Mesenchymal stem cell (in vitro differentiated cells and primary cell): ENCODE results near the gene TMEM86B.

Experiments used
- DNase-seq: peaks from one replicate; pipeline ENCODE4 v3.0.0-alpha.2; 2013
- H2AFZ ChIP-seq: one replicate; pipeline ENCODE4 v1.6.1; 2013; ENCODE audit warnings: low read depth, mild to moderate bottlenecking, control low read depth, inconsistent platforms, low read length, moderate library complexity
- H2AK5ac ChIP-seq: 2 replicates; pipeline ENCODE4 v1.6.1; 2013; ENCODE audit warnings: low read length, moderate library complexity, mild to moderate bottlenecking, inconsistent platforms; ENCODE audit not compliant: severe bottlenecking
- H2BK120ac ChIP-seq: one replicate; pipeline ENCODE4 v1.6.1; 2013; ENCODE audit warnings: low read depth, mild to moderate bottlenecking, inconsistent platforms, low read length, moderate library complexity
- H2BK12ac ChIP-seq, 2 experiments: one replicate each; pipeline ENCODE4 v1.6.1; 2013; ENCODE audit warnings: inconsistent platforms in 2 of 2, low read length in 2 of 2, mild to moderate bottlenecking in 2 of 2, moderate library complexity in 2 of 2, control low read depth in 1 of 2
- H2BK15ac ChIP-seq: one replicate; pipeline ENCODE4 v1.6.1; 2013; ENCODE audit warnings: mild to moderate bottlenecking, low read depth, inconsistent platforms; ENCODE audit not compliant: poor library complexity, severe bottlenecking
- H2BK5ac ChIP-seq: 2 replicates; pipeline ENCODE4 v1.6.1; 2013; ENCODE audit warnings: low read depth, mild to moderate bottlenecking, low read length, control low read depth, inconsistent platforms; ENCODE audit not compliant: poor library complexity, severe bottlenecking
- H3K14ac ChIP-seq, 2 experiments: one replicate each; pipeline ENCODE4 v1.6.1; 2013; ENCODE audit warnings: inconsistent platforms in 2 of 2, low read length in 2 of 2, control low read depth in 1 of 2, mild to moderate bottlenecking in 1 of 2, moderate library complexity in 1 of 2
- H3K18ac ChIP-seq, 2 experiments: one replicate each; pipeline ENCODE4 v1.6.1; 2013; ENCODE audit warnings: inconsistent platforms in 2 of 2, low read length in 2 of 2, control low read depth in 1 of 2, low read depth in 1 of 2, mild to moderate bottlenecking in 1 of 2
- H3K23ac ChIP-seq, 2 experiments: one replicate each; pipeline ENCODE4 v1.6.1; 2013; ENCODE audit warnings: inconsistent platforms in 2 of 2, low read length in 2 of 2, mild to moderate bottlenecking in 2 of 2, moderate library complexity in 2 of 2, control low read depth in 1 of 2
- H3K27ac ChIP-seq: 2 replicates; pipeline ENCODE4 v1.5.1; 2013; ENCODE audit warnings: mild to moderate bottlenecking, moderate library complexity, low read length, control low read depth, inconsistent platforms; ENCODE audit not compliant: poor library complexity, severe bottlenecking
- H3K27me3 ChIP-seq, 2 experiments: 2 replicates each; pipeline versions ENCODE4 v1.6.1 to v1.7.0; 2013; ENCODE audit warnings: low read length in 2 of 2, mild to moderate bottlenecking in 2 of 2, moderate library complexity in 2 of 2, control low read depth in 1 of 2, inconsistent platforms in 1 of 2; ENCODE audit not compliant: control insufficient read depth in 1 of 2, insufficient read depth in 1 of 2
- H3K36me3 ChIP-seq, 2 experiments: 2 replicates each; pipeline versions ENCODE4 v1.6.1 to v1.7.0; 2013; ENCODE audit warnings: low read length in 2 of 2, control low read depth in 1 of 2, inconsistent platforms in 1 of 2, low read depth in 1 of 2, mild to moderate bottlenecking in 1 of 2; ENCODE audit not compliant: insufficient read depth in 2 of 2, control insufficient read depth in 1 of 2
- H3K4ac ChIP-seq, 2 experiments: one replicate each; pipeline ENCODE4 v1.6.1; 2013; ENCODE audit warnings: inconsistent platforms in 2 of 2, low read length in 2 of 2, mild to moderate bottlenecking in 2 of 2, moderate library complexity in 2 of 2, control low read depth in 1 of 2, low read depth in 1 of 2
- H3K4me1 ChIP-seq: 2 replicates; pipeline ENCODE4 v1.6.1; 2013; ENCODE audit warnings: low read depth, low read length, control low read depth; ENCODE audit not compliant: control insufficient read depth, insufficient read depth
- H3K4me2 ChIP-seq: 2 replicates; pipeline ENCODE4 v1.6.1; 2013; ENCODE audit warnings: low read length, mild to moderate bottlenecking, inconsistent platforms; ENCODE audit not compliant: poor library complexity, severe bottlenecking
- H3K4me3 ChIP-seq, 2 experiments: 2 replicates each; pipeline versions ENCODE4 v1.5.1 to v1.7.0; 2013; ENCODE audit warnings: low read length in 2 of 2, mild to moderate bottlenecking in 2 of 2, control low read depth in 1 of 2, low read depth in 1 of 2; ENCODE audit not compliant: insufficient read depth in 1 of 2
- H3K79me1 ChIP-seq: replicated peaks from 2 replicates; pipeline ENCODE4 v1.6.1; 2013; ENCODE audit warnings: mild to moderate bottlenecking, control low read depth, low read length, inconsistent platforms; ENCODE audit not compliant: poor library complexity, severe bottlenecking
- H3K9ac ChIP-seq: 2 replicates; pipeline ENCODE4 v1.7.0; 2013; ENCODE audit warnings: mild to moderate bottlenecking, low read length, moderate library complexity
- H3K9me3 ChIP-seq: 2 replicates; pipeline ENCODE4 v1.7.0; 2013; ENCODE audit warnings: mild to moderate bottlenecking, low read length; ENCODE audit not compliant: control insufficient read depth
- H4K8ac ChIP-seq: one replicate; pipeline ENCODE4 v1.6.1; 2013; ENCODE audit warnings: inconsistent platforms, mild to moderate bottlenecking, low read length, moderate library complexity
- H4K91ac ChIP-seq: one replicate; pipeline ENCODE4 v1.6.1; 2013; ENCODE audit warnings: mild to moderate bottlenecking, low read length, inconsistent platforms
- WGBS: methylation state at CpG from one replicate; pipeline ENCODE4 v1.1.7; 2013; ENCODE audit warnings: mixed read lengths; 5-methylcytosine and 5-hydroxymethylcytosine counted together

TMEM86B gene

GRCh38 chr19:55257461-55258420 is 29.2 kb upstream of the TMEM86B start:
- Histone ChIP-seq H3K4ac (peak overlapping the region in 1 of 2 experiments; percentile 49), H4K91ac (no peak overlapping the region), H3K23ac (peak overlapping the region in 1 of 2 experiments; percentile 66), H2BK12ac (no peak overlapping the region), H3K4me1 (peaks cover 42% of the 10 kb centered on the region), H3K18ac (peak overlapping the region; percentile 33 to 93), H2AK5ac (no peak overlapping the region), H2BK5ac (no peak overlapping the region), H3K14ac (no peak overlapping the region), H3K36me3 (peaks cover 4 to 28% of the 10 kb centered on the region in 2 experiments), H2AFZ (no peak overlapping the region), H3K27ac (peak overlapping the region; percentile 40), H2BK120ac (no peak overlapping the region), H2BK15ac (no peak overlapping the region), H3K79me1 (no peaks in the 10 kb centered on the region), H3K4me3 (peak overlapping the region; percentile 91 to 95), H3K9me3 (no peaks in the 10 kb centered on the region), H3K4me2 (peak overlapping the region; percentile 71), H4K8ac (no peak overlapping the region), H3K9ac (peak overlapping the region; percentile 97), H3K27me3 (no peaks in the 10 kb centered on the region)
- WGBS = 8% methylated on average over 48 of the region's 51 CpGs
- peak; percentile 26 for DNase-seq

GRCh38 chr19:55256562-55257460 is 28.2 kb upstream of the TMEM86B start:
- peaks cover under 1 to 22% of the 10 kb centered on the region in 2 experiments for H3K36me3 ChIP-seq
- WGBS = 85% methylated on average over 22 of the region's 22 CpGs
- no peak overlapping the region for H2AFZ ChIP-seq
- no peak overlapping the region for H3K18ac ChIP-seq
- peak overlapping the region; percentile 97 for H3K9ac ChIP-seq
- peak overlapping the region in 1 of 2 experiments; percentile 5 for H3K23ac ChIP-seq
- H2BK5ac ChIP-seq = no peak overlapping the region
- no peak overlapping the region for H2BK120ac ChIP-seq
- H2AK5ac ChIP-seq = no peak overlapping the region
- H3K14ac ChIP-seq = no peak overlapping the region
- H2BK15ac ChIP-seq = no peak overlapping the region
- no peak overlapping the region for H2BK12ac ChIP-seq
- no peaks in the 10 kb centered on the region for H3K27me3 ChIP-seq
- peak overlapping the region; percentile 71 for H3K4me2 ChIP-seq
- H3K4ac ChIP-seq = no peak overlapping the region
- no peaks in the 10 kb centered on the region for H3K9me3 ChIP-seq
- no peaks in the 10 kb centered on the region for H3K79me1 ChIP-seq
- H3K27ac ChIP-seq = no peak overlapping the region
- DNase-seq = peak; percentile 6
- no peak overlapping the region for H4K91ac ChIP-seq
- H4K8ac ChIP-seq = no peak overlapping the region
- H3K4me1 ChIP-seq = peaks cover 43% of the 10 kb centered on the region
- peak overlapping the region; percentile 91 to 95 for H3K4me3 ChIP-seq

GRCh38 chr19:55255618-55256423 is 27.3 kb upstream of the TMEM86B start:
- no peak overlapping the region for H4K91ac ChIP-seq
- H3K4me1 ChIP-seq = peaks cover 53% of the 10 kb centered on the region
- H3K27me3 ChIP-seq = no peaks in the 10 kb centered on the region
- no peak overlapping the region for H3K27ac ChIP-seq
- H2AFZ ChIP-seq = no peak overlapping the region
- no peak overlapping the region for H3K18ac ChIP-seq
- peak overlapping the region; percentile 24 for H3K4me2 ChIP-seq
- peak; percentile 48 for DNase-seq
- peak overlapping the region in 1 of 2 experiments; percentile 91 for H3K4me3 ChIP-seq
- no peaks in the 10 kb centered on the region for H3K9me3 ChIP-seq
- no peak overlapping the region for H2BK12ac ChIP-seq
- H3K14ac ChIP-seq = no peak overlapping the region
- H3K79me1 ChIP-seq = no peaks in the 10 kb centered on the region
- H2BK5ac ChIP-seq = no peak overlapping the region
- peak overlapping the region in 1 of 2 experiments; percentile 46 for H3K23ac ChIP-seq
- no peak overlapping the region for H3K4ac ChIP-seq
- H2AK5ac ChIP-seq = no peak overlapping the region
- WGBS = 83% methylated on average over 17 of the region's 17 CpGs
- H3K36me3 ChIP-seq = peaks cover 0 to 22% of the 10 kb centered on the region in 2 experiments
- H2BK15ac ChIP-seq = no peak overlapping the region
- H2BK120ac ChIP-seq = no peak overlapping the region
- H4K8ac ChIP-seq = no peak overlapping the region
- H3K9ac ChIP-seq = peak overlapping the region; percentile 97
